Fibroblast of pulmonary artery (primary cell): Measurements from ENCODE around the gene IGLL5.

Experiments
- DNase-seq: peaks from one replicate; pipeline ENCODE4 v3.0.0-alpha.2; 2010; ENCODE audit warnings: low read depth
- H3K4me3 ChIP-seq: replicated peaks from 2 replicates; pipeline ENCODE4 v1.5.1; 2011; ENCODE audit warnings: low read depth, mild to moderate bottlenecking, control low read depth, low read length, moderate library complexity
- CTCF ChIP-seq: IDR thresholded peaks from 2 replicates; pipeline ENCODE4 v1.5.1; 2011; ENCODE audit warnings: mild to moderate bottlenecking, control low read depth, low read length, inconsistent platforms; ENCODE audit errors: missing control alignments

Gene IGLL5

DNA sequence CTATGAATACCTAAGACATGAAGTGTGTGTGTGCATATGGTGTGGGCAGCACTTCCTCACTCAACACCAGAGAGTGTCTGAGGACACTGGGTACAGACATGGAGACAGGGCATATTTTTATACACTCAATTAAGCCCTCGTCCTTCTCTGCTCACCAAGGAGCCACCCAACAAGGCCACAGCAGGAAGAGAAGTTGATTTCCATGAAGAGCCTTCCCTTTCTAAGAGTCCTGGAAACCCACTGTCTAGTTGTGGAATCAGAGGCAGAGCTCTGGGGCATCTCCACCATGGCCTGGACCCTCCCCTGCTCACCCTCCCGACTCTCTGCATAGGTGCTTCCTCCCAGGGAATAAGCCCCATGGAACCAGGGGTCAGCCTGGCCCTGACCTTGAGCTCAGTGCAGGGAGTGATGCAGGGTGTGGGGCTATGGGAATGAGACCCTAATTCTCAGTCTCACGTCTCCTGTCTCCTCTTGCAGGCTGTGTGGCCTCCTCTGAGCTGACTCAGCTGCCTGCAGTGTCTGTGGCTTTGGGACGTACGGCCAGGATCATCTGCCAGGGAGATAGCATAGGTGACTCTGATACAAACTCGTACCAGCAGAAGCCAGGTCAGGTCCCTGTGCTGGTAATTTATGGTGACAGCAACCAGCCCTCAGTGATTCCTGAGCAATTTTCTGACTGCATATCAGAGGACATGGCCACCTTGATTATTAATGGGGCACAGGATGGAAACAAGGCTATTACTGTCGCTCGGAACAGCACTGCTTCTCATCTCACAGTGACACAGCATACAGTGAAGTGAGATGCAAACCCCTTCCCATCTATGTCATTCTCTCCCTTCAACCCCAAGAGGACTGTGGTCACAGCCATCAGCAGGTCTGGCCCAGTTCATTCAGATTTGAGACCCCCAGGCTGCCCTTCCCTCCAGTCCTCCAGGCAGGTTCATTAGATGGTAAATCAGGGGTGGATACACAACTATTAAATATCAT lies 14.6 kb upstream of the IGLL5 start:
- no peak overlapping the region for H3K4me3 ChIP-seq
- no peak for TF ChIP-seq CTCF
- DNase-seq, result no peak

DNA sequence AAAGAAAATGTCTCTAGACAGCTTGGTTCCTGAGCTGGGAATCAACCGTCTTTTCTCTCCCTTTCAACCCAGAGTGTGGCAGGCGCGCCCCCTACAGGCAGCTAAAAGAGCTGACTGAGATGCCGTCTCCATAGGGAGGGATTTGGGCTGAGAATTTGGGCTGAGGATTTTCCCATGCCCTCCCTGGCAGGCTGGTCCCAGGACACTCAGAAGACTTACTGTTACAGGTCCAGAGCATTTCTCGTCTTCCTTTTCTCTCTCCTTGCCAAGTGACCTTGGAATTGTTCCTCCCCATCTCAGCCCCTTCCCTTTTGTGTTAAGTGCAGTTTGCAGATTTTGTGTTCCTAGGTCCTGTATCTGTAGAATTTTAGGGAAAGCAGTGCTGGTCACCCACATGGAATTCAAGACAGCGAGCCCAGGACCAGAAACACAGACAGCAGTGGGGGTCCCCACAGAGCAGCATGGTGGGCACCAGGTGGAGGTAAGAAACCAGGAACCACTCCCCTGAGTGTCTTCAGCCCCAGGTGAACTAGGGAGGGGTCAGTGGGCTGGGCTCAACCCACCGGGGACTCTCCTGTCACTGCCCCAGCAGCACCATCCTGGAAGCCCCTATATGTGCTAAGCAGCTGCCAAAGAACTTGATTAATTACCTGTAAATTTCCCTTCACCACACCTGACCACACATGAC lies 9.9 kb upstream of the IGLL5 start:
- H3K4me3 ChIP-seq, result no peak overlapping the region
- TF ChIP-seq CTCF, result peak; percentile 82
- DNase-seq, result peak; percentile 68

GRCh38 chr22:22878211-22878570 lies 9.4 kb upstream of the IGLL5 start:
- no peak overlapping the region for H3K4me3 ChIP-seq

DNA sequence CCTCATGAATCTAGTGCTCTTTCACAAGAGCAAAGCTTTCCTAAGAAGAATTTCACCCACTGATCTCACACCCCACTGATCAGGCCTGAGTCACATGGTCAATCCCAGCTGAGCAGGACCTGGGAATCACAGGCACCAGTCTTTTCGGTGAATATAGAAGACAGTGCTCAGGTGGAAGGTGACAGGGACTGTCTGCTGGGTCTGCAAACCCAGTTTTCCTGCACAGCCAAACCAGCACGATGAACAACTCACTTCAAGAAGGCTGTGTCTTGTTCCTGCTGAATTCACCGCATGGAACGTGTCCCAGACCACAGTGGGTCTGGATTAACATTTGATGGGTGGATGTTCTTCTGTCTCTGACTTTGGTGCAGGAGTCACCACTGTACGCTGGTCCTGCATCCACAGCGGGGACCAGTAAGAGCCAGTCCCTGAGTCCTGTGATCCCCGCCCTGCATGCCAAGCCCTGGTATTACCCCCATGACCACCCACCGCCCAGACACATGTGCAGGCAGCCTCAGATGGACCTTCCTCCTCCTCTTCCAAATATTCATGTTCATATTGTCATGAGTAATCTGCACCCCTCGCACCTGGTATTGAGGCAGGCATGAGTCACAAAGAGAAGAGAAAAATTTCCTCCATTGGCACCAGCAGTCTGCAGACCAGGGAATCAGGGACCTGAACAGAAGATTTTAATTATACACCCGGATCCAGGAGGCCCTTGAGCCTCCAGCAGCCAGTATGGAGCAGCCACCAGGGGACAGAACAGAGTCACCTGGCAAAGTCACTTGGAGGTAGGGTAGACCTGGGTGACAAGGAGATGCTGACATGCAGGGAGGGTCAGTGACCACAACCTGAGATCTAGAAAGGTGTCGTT lies 8.6 kb upstream of the IGLL5 start:
- no peak overlapping the region for H3K4me3 ChIP-seq
- no peak for DNase-seq
- TF ChIP-seq CTCF, result no peak

More at GRCh38 chr22:22878211-22878570, 9.4 kb upstream of the IGLL5 start:
- no peak for TF ChIP-seq CTCF
- DNase-seq, result no peak

- TF ChIP-seq CTCF, result no peak
- no peak for DNase-seq
- no peak overlapping the region for H3K4me3 ChIP-seq
These were observed 7.9 kb upstream of the IGLL5 start for GRCh38 chr22:22879675-22880155.

DNA sequence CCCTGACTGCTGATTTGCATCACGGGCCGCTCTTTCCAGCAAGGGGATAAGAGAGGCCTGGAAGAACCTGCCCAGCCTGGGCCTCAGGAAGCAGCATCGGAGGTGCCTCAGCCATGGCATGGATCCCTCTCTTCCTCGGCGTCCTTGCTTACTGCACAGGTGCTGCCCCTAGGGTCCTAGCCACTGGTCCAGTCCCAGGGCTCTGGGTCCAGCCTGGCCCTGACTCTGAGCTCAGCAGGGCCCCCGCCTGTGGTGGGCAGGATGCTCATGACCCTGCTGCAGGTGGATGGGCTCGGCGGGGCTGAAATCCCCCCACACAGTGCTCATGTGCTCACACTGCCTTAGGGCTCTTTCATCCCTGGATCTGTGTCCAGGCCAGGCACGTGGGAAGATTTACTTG lies 7.0 kb upstream of the IGLL5 start:
- TF ChIP-seq CTCF, result no peak
- no peak overlapping the region for H3K4me3 ChIP-seq
- no peak for DNase-seq
